Skeletal muscle tissue (tissue), 4 donors: Measurements from ENCODE around the gene ANK3. TPM values are rescaled to one million over a fixed set of nuclear protein-coding genes. Genes with fewer than 3 reads are reported as not detected.

Source experiments
- H3K27ac ChIP-seq: one replicate; pipeline ENCODE4 v1.7.0; 2013; ENCODE audit warnings: mild to moderate bottlenecking, low read depth, low read length, inconsistent platforms
- H3K27me3 ChIP-seq, 3 donors: one replicate each; pipeline ENCODE4 v1.7.0; 2013; ENCODE audit warnings: low read length in 3 of 3; ENCODE audit not compliant: control insufficient read depth in 3 of 3, insufficient read depth in 3 of 3
- H3K36me3 ChIP-seq, 3 donors: one replicate each; pipeline ENCODE4 v1.7.0; 2013; ENCODE audit warnings: low read length in 3 of 3; ENCODE audit not compliant: control insufficient read depth in 3 of 3, insufficient read depth in 3 of 3
- H3K4me1 ChIP-seq, 3 donors: one replicate each; pipeline ENCODE4 v1.7.0; 2013; ENCODE audit warnings: low read length in 3 of 3, mild to moderate bottlenecking in 3 of 3; ENCODE audit not compliant: control insufficient read depth in 3 of 3, insufficient read depth in 3 of 3
- H3K4me3 ChIP-seq, 3 donors: one replicate each; pipeline ENCODE4 v1.7.0; 2013; ENCODE audit warnings: low read length in 3 of 3
- H3K9ac ChIP-seq, 3 donors: one replicate each; pipeline ENCODE4 v1.7.0; 2013; ENCODE audit warnings: low read length in 3 of 3, mild to moderate bottlenecking in 3 of 3, moderate library complexity in 2 of 3, low read depth in 1 of 3
- H3K9me3 ChIP-seq, 3 donors: one replicate each; pipeline ENCODE4 v1.7.0; 2013; ENCODE audit warnings: low read length in 3 of 3; ENCODE audit not compliant: control insufficient read depth in 3 of 3
- total RNA-seq: library from RNA; depleted of rRNA; stranded (reverse); fragments of >200 nt; gene quantifications from one replicate; pipeline ENCODE4 v1.2.3, GENCODE V29; 2014
- donor health status: Osteomylitis.

ANK3 gene
- total RNA-seq, 1 donor from 2014 or later, result 110 TPM

DNA sequence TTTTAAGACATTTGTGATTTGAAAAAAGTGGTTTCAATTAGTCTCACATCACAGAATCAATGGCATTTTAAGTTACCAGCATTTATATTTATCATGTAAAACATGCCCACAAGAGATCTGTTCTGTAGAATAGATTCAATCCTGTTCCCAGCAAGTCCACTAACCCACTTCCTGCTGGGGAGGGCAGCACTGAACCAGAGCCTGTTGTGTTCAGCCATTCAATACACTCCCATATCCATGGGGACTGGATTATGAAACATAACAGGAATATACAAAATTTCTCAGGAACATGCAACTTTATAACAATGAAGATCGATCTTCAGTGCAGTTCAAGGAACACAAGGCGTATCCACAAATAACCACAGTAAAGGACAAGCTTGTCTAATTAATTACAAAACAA lies 24.4 kb upstream of the ANK3 start:
- Histone ChIP-seq H3K27ac (no peak overlapping the region), H3K4me3 (no peak overlapping the region), H3K4me1 (no peaks in the 10 kb centered on the region), H3K27me3 (no peaks in the 10 kb centered on the region), H3K9me3 (no peaks in the 10 kb centered on the region), H3K9ac (no peak overlapping the region), H3K36me3 (no peaks in the 10 kb centered on the region)

DNA sequence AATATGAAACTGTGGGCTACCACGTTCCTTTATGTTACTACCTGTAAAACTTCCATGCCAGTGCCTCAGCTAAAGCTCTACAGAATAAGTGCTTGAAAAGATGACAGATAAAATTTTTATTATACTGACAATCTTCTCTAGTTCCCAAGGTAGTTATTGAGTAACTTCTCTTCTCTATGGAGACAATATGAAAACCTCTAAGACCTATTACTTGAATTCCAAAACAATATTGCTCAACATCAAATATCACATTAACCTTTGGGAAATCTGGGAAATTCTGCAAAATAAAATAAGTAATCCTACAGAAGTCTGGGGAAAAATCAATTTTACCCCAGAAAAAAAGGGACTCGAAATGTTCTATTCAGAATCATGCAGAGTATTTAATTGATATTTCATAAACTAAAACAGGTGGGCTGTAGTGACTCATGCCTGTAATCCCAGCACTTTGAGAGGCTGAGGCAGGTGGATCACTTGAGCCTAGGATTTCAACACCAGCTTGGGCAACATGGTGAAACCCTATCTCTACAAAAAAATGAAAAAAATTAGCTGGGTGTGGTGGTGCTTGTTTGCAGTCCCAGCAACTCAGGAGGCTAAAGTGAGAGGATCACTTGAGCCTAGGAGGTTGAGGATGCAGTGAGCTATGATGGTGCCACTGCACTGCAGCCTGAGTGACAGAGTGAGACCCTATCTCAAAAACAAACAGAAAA lies 23.8 kb upstream of the ANK3 start:
- H3K9ac ChIP-seq, result no peak overlapping the region
- no peaks in the 10 kb centered on the region for H3K36me3 ChIP-seq

DNA sequence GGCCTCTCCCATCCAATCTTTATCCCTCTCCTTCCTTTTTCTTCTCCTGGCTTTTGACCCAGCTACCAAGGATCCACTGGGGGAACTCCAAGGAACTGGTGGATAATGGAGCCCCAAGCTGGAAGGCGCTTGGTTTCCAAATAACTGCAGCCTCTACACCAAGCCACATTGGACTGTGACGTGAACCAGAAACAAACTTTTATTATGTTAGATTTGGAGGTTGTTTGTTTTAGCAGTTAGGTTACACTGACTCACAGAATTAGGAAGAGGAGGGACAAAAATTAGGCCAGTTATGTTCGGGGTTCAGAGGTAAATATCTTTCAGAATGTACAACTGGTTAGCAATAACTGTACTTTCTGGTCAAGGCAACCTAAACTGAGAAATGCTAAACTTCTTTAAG lies 21.3 kb upstream of the ANK3 start:
- Histone ChIP-seq H3K36me3 (no peaks in the 10 kb centered on the region), H3K4me1 (no peaks in the 10 kb centered on the region), H3K9ac (no peak overlapping the region), H3K27me3 (no peaks in the 10 kb centered on the region), H3K27ac (no peak overlapping the region), H3K9me3 (no peaks in the 10 kb centered on the region), H3K4me3 (no peak overlapping the region)

More for the DNA sequence above, 23.8 kb upstream of the ANK3 start:
- Histone ChIP-seq H3K4me1 (no peaks in the 10 kb centered on the region), H3K27me3 (no peaks in the 10 kb centered on the region), H3K4me3 (no peak overlapping the region), H3K9me3 (no peaks in the 10 kb centered on the region), H3K27ac (no peak overlapping the region)

DNA sequence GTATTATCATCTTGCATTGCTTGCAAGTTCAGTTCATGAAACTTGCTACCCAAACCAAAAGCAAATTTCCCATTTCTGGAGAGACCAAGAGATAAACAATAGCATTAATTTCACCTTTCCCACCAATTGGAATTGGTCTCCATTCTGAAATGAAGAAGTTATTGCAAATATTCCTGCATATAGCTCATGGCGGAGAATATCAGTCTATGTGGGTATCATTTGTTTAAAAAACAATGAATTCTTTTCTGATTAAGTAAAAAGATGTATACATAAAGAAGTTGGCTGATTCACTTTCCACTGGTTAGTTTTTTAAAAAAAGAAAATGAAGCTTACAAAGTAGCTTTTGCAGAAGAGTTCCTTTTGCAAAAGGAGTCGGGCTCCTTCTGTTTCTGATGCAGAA lies 19.5 kb upstream of the ANK3 start:
- Histone ChIP-seq H3K4me3 (no peak overlapping the region), H3K9ac (no peak overlapping the region), H3K36me3 (no peaks in the 10 kb centered on the region), H3K27ac (no peak overlapping the region), H3K27me3 (no peaks in the 10 kb centered on the region), H3K4me1 (no peaks in the 10 kb centered on the region), H3K9me3 (no peaks in the 10 kb centered on the region)

DNA sequence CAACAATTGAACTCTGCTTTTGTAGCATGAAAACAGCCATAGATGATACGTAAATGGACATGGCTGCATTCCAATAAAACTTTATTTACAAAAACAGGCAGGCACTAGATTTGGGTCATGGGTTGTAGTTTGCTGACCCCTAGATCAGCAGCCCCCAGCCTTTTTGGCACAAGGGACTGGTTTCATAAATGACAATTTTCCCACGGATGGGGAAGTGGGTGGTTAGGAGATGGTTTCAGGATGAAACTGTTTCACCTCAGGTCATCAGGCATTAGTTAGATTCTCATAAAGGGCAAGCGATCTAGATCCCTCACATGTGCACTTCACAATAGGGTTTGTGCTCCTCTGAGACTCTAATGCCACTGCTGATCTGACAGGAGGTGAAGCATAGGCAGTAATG lies 16.5 kb upstream of the ANK3 start:
- no peaks in the 10 kb centered on the region for H3K4me1 ChIP-seq

DNA sequence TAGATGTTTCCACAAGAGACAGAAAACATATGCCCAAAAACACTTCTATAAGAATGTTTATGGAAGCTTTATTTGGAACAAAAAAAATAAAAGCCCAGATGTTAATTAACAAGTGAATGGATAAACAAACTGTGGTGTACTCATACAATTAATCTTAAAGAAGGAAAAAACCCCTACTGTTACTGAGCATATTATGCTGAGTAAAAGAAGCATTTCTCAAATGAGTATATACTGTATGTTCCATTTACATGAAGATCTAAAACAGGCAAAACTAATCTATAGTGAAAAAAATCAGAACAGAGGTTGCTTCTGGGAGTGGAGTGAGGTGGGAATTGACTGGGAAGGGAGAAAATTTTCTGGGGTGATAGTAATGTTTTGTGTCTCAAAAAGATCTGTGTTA lies 15.5 kb upstream of the ANK3 start:
- H3K4me3 ChIP-seq, result no peak overlapping the region

More for the DNA sequence above, 16.5 kb upstream of the ANK3 start:
- no peaks in the 10 kb centered on the region for H3K36me3 ChIP-seq
- no peak overlapping the region for H3K27ac ChIP-seq
- no peaks in the 10 kb centered on the region for H3K9me3 ChIP-seq
- no peak overlapping the region for H3K9ac ChIP-seq
- H3K4me3 ChIP-seq, result no peak overlapping the region
- H3K27me3 ChIP-seq, result no peaks in the 10 kb centered on the region

DNA sequence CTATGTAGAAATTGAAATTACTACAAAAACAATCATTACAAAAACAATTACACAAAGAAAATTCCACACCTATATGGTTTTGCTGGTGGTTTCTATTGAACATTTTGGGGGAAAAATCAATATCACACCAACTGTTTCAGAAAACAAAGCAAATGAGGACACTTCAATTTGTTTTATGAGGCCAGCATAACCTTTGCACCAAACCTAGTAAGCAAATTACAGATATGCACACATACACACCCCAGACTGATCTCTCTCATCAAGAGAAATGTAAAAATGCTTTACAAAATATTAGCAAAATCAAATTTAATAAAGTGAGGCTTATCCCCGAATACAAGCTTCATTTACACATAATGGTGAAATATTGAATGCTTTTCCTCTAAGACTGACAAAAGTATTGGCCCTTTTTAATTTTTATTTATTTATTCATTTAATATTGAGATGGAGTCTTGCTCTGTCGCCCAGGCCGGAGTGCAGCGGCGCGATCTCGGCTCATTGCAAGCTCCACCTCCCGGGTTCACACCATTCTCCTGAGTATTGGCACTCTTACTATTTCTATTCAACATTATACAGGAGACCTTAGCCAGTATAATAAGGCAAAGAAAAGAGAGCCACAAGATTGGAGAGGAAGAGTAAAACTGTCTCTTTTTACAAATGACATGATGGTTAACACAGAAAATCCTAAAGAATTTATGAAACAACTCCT lies 13.6 kb upstream of the ANK3 start:
- H3K9ac ChIP-seq, result no peak overlapping the region
- no peak overlapping the region for H3K4me3 ChIP-seq
- H3K9me3 ChIP-seq, result no peaks in the 10 kb centered on the region
- no peak overlapping the region for H3K27ac ChIP-seq
- H3K36me3 ChIP-seq, result no peaks in the 10 kb centered on the region
- H3K27me3 ChIP-seq, result no peaks in the 10 kb centered on the region
- peaks cover 2 to 7% (median 4%) of the 10 kb centered on the region in 3 donors for H3K4me1 ChIP-seq

More for the DNA sequence above, 15.5 kb upstream of the ANK3 start:
- H3K4me1 ChIP-seq, result no peaks in the 10 kb centered on the region
- H3K27me3 ChIP-seq, result no peaks in the 10 kb centered on the region
- no peak overlapping the region for H3K27ac ChIP-seq
- no peaks in the 10 kb centered on the region for H3K9me3 ChIP-seq
- no peak overlapping the region for H3K9ac ChIP-seq
- no peaks in the 10 kb centered on the region for H3K36me3 ChIP-seq

DNA sequence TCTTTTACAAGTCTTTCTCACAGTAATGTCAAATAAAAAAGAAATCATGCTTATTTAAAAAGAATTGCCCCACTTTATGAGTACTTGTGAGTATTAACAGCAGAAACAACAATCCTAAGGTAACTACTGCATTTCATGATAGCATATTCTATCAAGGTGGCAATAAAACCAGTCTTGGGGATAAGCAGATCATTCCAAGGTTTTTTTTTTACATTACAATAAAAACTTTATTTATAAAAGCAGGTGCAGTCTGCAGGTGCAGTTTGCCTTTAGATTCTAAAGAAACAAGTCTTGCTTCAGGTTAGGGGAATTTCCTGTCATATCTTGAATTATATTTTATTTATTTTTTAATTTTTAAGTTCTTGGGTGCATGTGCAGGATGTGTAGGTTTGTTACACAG lies 10.7 kb upstream of the ANK3 start:
- H3K9ac ChIP-seq, result no peak overlapping the region
- H3K27me3 ChIP-seq, result no peaks in the 10 kb centered on the region
- H3K9me3 ChIP-seq, result no peaks in the 10 kb centered on the region
- H3K4me1 ChIP-seq, result peaks cover 2 to 7% (median 4%) of the 10 kb centered on the region in 3 donors
- H3K4me3 ChIP-seq, result no peak overlapping the region
- H3K36me3 ChIP-seq, result no peaks in the 10 kb centered on the region
- no peak overlapping the region for H3K27ac ChIP-seq

DNA sequence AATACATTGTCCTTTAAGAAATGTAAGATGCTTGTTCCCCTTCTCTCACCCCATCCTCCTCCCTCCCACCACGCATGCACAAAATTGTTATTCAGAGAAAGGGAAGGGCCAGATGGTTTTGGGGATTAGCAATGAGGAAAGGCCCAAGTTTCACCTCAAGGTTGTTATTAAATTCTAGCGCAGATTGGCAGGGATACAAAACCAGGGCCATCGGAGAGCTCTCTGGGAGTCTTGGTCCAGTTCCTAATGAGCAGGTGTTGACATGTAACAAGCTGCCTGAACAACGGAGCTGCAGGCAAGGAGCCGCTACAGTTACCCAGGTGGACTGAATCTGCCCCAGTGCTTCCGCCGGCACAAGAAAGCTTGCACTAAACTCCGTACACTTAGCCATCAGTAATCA lies 9.7 kb upstream of the ANK3 start:
- Histone ChIP-seq H3K9ac (no peak overlapping the region), H3K27ac (no peak overlapping the region), H3K4me1 (peaks cover 2 to 7% (median 4%) of the 10 kb centered on the region in 3 donors), H3K4me3 (peak overlapping the region in 1 of 3 donors; percentile 12), H3K27me3 (no peaks in the 10 kb centered on the region), H3K36me3 (no peaks in the 10 kb centered on the region), H3K9me3 (no peaks in the 10 kb centered on the region)

DNA sequence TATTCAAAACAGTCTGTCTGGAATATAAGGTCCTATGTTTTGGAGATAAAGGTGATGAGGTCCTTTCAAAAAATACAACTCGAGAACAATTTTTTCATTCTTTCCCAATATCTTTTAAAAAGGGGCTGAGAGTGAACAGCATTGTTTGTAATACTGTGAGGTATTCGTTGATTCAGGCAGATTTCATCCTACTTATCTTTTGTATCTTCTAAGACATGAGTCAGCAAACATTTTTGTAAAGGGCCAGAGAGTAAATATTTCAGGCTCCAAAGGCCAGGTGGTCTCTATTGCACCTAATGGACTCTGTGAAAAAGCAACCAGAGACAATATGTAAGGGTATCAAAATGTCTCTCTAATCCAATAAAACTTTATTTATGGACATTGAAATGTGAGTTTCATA lies 8.1 kb upstream of the ANK3 start:
- Histone ChIP-seq H3K9ac (no peak overlapping the region), H3K27me3 (no peaks in the 10 kb centered on the region), H3K36me3 (no peaks in the 10 kb centered on the region), H3K27ac (no peak overlapping the region), H3K4me1 (peaks cover 2 to 7% (median 4%) of the 10 kb centered on the region in 3 donors), H3K4me3 (no peak overlapping the region), H3K9me3 (no peaks in the 10 kb centered on the region)
